ENCODE measurements around the gene SLC5A5.

Gene SLC5A5

GRCh38 chr19:17841810-17842662, 29.7 kb upstream of the SLC5A5 start (continued):
- TF ChIP-seq, protein P1, sequence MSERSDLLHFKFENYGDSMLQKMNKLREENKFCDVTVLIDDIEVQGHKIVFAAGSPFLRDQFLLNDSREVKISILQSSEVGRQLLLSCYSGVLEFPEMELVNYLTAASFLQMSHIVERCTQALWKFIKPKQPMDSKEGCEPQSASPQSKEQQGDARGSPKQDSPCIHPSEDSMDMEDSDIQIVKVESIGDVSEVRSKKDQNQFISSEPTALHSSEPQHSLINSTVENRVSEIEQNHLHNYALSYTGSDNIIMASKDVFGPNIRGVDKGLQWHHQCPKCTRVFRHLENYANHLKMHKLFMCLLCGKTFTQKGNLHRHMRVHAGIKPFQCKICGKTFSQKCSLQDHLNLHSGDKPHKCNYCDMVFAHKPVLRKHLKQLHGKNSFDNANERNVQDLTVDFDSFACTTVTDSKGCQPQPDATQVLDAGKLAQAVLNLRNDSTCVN (tag by site-specific recombination; optimal IDR thresholded peaks at IDR 0.05): peak; percentile 2
- TF ChIP-seq ZNF214 (tag by site-specific recombination; IDR thresholded peaks at IDR 0.05; ENCODE audit: borderline replicate concordance) (no peak), KLF1 (tag by site-specific recombination; IDR thresholded peaks at IDR 0.05) (peak; percentile 95), HOXD13 (CRISPR knock-in tag; IDR thresholded peaks at IDR 0.05; ENCODE audit: borderline replicate concordance) (no peak), ZFP3 (tag by site-specific recombination; IDR thresholded peaks at IDR 0.05; ENCODE audit: low read depth) (no peak), ZNF24 (tag by site-specific recombination; IDR thresholded peaks at IDR 0.05) (no peak), ZNF549 (tag by site-specific recombination; IDR thresholded peaks at IDR 0.05) (no peak), ZBTB20 (tag by site-specific recombination; IDR thresholded peaks at IDR 0.05) (no peak), MEIS1 (CRISPR knock-in tag; IDR thresholded peaks at IDR 0.05; ENCODE audit: borderline replicate concordance) (no peak), ZNF560 (tag by site-specific recombination; IDR thresholded peaks at IDR 0.05; ENCODE audit: borderline replicate concordance) (no peak), ZXDB (tag by site-specific recombination; IDR thresholded peaks at IDR 0.05) (no peak), ZSCAN5A (tag by site-specific recombination; IDR thresholded peaks at IDR 0.05) (no peak), ZNF473 (tag by site-specific recombination; IDR thresholded peaks at IDR 0.05) (no peak), SP3 (tag by site-specific recombination; IDR thresholded peaks at IDR 0.05) (peak; percentile 97), ZNF837 (tag by site-specific recombination; IDR thresholded peaks at IDR 0.05) (no peak), ZNF747 (tag by site-specific recombination; IDR thresholded peaks at IDR 0.05) (no peak), SP2 (tag by site-specific recombination; IDR thresholded peaks at IDR 0.05) (peak; percentile 90), ZNF843 (tag by site-specific recombination; IDR thresholded peaks at IDR 0.05) (no peak), ZNF555 (tag by site-specific recombination; conservative IDR thresholded peaks at IDR 0.05) (no peak), ZNF777 (tag by site-specific recombination; IDR thresholded peaks at IDR 0.05; ENCODE audit: borderline replicate concordance) (no peak; the same call in 1 of the 2 replicates), ZNF311 (tag by site-specific recombination; IDR thresholded peaks at IDR 0.05; ENCODE audit: borderline replicate concordance) (no peak), ZNF623 (tag by site-specific recombination; IDR thresholded peaks at IDR 0.05) (no peak), KLF8 (tag by site-specific recombination; IDR thresholded peaks at IDR 0.05) (peak; percentile 95; the same call in 1 of the 2 replicates), ZNF350 (tag by site-specific recombination; IDR thresholded peaks at IDR 0.05) (no peak), ZNF239 (tag by site-specific recombination; IDR thresholded peaks at IDR 0.05) (no peak), ZNF530 (tag by site-specific recombination; IDR thresholded peaks at IDR 0.05; ENCODE audit: low read depth) (no peak), ZBTB8A (tag by site-specific recombination; IDR thresholded peaks at IDR 0.05) (no peak), YY1 (tag by site-specific recombination; IDR thresholded peaks at IDR 0.05) (no peak), ZSCAN30 (tag by site-specific recombination; IDR thresholded peaks at IDR 0.05) (no peak)
- TF ChIP-seq, protein P2, sequence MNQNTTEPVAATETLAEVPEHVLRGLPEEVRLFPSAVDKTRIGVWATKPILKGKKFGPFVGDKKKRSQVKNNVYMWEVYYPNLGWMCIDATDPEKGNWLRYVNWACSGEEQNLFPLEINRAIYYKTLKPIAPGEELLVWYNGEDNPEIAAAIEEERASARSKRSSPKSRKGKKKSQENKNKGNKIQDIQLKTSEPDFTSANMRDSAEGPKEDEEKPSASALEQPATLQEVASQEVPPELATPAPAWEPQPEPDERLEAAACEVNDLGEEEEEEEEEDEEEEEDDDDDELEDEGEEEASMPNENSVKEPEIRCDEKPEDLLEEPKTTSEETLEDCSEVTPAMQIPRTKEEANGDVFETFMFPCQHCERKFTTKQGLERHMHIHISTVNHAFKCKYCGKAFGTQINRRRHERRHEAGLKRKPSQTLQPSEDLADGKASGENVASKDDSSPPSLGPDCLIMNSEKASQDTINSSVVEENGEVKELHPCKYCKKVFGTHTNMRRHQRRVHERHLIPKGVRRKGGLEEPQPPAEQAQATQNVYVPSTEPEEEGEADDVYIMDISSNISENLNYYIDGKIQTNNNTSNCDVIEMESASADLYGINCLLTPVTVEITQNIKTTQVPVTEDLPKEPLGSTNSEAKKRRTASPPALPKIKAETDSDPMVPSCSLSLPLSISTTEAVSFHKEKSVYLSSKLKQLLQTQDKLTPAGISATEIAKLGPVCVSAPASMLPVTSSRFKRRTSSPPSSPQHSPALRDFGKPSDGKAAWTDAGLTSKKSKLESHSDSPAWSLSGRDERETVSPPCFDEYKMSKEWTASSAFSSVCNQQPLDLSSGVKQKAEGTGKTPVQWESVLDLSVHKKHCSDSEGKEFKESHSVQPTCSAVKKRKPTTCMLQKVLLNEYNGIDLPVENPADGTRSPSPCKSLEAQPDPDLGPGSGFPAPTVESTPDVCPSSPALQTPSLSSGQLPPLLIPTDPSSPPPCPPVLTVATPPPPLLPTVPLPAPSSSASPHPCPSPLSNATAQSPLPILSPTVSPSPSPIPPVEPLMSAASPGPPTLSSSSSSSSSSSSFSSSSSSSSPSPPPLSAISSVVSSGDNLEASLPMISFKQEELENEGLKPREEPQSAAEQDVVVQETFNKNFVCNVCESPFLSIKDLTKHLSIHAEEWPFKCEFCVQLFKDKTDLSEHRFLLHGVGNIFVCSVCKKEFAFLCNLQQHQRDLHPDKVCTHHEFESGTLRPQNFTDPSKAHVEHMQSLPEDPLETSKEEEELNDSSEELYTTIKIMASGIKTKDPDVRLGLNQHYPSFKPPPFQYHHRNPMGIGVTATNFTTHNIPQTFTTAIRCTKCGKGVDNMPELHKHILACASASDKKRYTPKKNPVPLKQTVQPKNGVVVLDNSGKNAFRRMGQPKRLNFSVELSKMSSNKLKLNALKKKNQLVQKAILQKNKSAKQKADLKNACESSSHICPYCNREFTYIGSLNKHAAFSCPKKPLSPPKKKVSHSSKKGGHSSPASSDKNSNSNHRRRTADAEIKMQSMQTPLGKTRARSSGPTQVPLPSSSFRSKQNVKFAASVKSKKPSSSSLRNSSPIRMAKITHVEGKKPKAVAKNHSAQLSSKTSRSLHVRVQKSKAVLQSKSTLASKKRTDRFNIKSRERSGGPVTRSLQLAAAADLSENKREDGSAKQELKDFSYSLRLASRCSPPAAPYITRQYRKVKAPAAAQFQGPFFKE (tag by site-specific recombination; IDR thresholded peaks at IDR 0.05; ENCODE audit: borderline replicate concordance): no peak
- TF ChIP-seq, protein P3, sequence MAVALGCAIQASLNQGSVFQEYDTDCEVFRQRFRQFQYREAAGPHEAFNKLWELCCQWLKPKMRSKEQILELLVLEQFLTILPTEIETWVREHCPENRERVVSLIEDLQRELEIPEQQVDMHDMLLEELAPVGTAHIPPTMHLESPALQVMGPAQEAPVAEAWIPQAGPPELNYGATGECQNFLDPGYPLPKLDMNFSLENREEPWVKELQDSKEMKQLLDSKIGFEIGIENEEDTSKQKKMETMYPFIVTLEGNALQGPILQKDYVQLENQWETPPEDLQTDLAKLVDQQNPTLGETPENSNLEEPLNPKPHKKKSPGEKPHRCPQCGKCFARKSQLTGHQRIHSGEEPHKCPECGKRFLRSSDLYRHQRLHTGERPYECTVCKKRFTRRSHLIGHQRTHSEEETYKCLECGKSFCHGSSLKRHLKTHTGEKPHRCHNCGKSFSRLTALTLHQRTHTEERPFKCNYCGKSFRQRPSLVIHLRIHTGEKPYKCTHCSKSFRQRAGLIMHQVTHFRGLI (tag by site-specific recombination; IDR thresholded peaks at IDR 0.05): no peak
